NCI-H2107 (cell line): ENCODE data around the gene EPB41L1.
"Not testable (repeated sequence)": the region's sequence is repeated elsewhere in the genome, so short reads cannot be mapped to it uniquely, and the experiment has no call there.

Source experiments
- DNase-seq: peaks from one replicate; lab custom pipeline; 2025; lab: John Stamatoyannopoulos, UW

Gene EPB41L1

DNA sequence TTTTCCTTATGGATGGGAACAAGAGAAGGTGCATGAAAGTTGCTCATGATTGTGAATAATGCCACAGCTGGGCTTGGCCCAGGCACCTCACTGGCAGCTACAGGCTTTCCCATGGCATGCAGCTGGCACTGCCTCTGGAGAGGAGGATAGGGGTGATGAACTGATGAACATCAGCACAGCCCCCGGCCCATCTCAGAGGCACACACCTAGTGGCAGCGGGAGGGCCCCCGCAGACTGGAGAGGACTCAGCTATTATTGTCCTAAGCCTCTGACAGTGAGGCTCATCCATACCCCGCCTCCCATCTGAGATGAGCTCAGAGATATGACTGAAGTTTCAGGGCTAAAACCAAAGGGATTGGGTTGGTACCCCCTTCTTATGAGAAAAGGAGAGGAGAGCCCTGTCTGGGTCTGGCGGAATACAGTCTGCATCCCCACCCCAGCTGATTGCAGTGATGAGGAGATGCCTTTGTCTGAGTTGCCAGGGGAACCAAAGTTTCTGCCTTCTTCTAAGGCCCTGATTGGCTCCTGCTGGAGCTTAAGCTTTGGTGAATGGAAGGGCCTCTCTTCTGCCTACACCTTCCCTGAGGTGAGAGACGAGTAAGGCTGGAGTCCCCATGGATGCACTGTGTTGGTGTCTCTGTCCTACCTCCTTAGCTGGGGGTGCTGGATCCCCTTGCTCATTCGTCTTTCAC, 27.6 kb upstream of the EPB41L1 start:
- DNase-seq = no peak

DNA sequence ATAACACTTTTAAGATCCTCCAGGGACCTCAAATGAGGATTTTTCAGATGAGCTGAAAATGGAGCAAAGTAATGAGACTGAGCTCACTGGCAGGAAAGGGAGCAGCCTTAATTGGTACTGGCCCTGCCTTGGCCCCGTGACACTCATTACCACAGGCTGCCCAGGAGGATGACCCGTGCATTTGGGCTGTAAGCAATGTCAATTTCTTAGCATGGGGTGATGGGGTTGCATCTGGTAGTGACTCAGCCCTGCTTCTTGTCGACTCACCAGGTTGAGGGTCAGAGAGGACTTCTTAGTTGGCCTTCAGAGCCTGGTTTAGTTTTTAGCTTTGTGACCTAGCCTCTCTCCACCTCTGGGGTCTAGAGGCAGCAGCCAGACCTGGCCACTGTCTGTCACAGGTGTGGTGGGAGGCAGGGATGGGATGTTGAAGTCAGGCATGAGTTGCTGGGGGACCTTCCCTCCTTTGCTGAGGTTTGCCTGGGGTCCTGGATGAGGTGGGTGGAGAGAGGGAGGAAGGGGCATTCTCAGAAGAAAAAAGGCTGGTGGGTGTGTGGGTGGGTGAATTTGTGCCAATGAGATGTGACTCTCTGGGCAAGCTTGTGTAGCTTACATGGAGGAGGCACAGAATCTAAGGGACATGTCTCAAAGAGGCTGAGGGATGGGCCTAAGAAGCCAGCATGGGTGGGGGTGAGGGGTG, 25.9 kb upstream of the EPB41L1 start:
- DNase-seq = no peak

DNA sequence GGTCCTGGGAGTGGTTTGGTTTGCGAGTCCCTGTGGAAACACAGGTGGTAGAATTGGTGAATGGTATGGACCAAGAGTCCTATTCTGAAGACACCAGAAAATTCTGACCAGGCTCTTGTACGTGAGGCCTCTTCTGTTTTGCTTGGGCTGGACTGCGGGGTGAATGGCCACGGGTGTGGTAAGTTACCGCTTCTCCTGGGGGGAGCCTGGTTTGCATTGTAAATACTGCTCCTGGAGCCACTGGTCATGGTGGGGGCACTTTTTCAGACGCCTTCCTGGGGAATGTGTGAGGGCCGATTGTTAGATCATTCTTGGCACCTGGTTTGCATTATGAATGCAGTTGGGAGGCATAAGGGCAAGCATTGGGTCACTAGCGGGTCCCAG, 25.4 kb upstream of the EPB41L1 start:
- no peak for DNase-seq

GRCh38 chr20:36130390-36130789, 24.1 kb upstream of the EPB41L1 start:
- DNase-seq = no peak

- no peak for DNase-seq
These were observed 21.7 kb upstream of the EPB41L1 start for GRCh38 chr20:36132802-36133211.

DNA sequence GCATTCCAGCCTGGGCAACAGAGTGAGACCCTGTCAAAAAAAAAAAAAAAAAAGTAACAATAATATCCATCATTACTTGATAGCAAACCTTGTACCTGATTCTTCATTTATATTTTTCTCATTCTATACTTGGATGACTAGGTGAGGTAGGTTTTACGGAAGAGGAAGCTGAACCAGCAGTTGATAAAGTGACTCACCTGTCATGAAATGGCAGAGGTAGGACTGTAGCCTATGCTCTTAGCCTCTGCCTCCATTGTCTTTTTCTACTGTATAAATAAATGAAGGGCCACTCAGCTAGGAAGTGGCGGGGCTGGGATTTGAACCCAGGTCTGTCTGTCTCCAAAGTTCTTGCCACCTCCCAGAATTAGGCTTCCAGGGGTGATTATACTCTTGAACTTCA, 20.7 kb upstream of the EPB41L1 start:
- DNase-seq = no peak

DNA sequence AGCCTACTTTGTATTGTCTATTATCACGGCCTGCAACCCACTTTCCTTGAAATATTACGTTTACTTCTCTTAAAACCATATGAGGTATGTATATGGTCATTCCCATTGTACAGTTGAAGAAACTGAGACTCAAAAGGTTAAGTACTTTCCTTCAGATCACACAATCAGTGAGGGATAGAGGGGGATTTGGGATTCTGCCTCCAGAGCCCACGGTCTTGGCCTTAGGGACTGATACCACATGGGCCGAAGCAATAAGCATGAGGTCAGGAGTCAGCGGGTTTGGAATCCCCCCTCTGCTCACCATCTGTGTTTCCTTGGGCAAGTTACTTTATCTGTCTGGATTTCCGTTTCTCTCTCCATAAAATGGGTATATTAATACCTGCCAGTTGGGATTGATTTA, 19.4 kb upstream of the EPB41L1 start:
- no peak for DNase-seq

- DNase-seq = no peak
These were observed 18.7 kb upstream of the EPB41L1 start for GRCh38 chr20:36135821-36136220.

- DNase-seq = not testable (repeated sequence)
These were observed 17.2 kb upstream of the EPB41L1 start for GRCh38 chr20:36137313-36137712.

DNA sequence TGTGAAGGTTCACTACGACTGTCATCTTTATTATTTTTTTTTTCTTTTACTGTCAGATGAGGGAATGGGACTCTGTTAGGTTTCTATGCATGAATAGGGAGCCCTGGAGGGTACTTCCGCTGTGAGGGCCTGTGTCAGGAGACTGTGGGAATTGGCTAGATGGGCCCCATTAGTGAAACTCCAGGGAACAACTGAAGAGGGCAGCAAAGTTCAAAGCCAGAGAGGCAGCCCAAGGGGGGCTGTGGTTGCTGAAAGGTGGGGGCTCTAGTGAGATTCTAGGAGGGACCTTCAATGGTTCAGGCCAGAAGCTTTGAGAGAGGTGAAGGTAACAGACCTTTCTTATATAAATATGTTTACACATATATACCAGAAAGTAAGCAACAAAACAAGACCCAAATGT, 13.2 kb upstream of the EPB41L1 start:
- no peak for DNase-seq

DNA sequence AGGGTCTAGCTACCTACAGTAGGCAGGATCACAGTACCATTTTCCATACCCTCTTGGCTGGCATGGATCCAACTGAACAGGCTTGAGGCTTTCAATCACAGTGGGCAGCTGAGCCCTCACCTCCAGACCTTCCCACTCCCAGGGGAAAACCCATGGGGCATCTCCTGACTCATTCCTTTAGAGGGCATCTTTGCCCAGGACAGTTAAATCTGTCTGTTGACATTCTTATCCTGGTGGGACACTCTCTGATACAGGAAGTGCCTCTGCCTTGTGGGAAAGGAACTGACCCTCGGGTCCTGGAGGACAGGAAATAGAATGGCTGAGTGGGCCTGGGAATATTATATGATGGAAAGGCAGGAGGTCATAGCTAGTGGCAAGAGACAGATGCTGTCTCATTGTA, 10.2 kb upstream of the EPB41L1 start:
- no peak for DNase-seq

- no peak for DNase-seq
These were observed 8.4 kb upstream of the EPB41L1 start for GRCh38 chr20:36145877-36146707.

DNA sequence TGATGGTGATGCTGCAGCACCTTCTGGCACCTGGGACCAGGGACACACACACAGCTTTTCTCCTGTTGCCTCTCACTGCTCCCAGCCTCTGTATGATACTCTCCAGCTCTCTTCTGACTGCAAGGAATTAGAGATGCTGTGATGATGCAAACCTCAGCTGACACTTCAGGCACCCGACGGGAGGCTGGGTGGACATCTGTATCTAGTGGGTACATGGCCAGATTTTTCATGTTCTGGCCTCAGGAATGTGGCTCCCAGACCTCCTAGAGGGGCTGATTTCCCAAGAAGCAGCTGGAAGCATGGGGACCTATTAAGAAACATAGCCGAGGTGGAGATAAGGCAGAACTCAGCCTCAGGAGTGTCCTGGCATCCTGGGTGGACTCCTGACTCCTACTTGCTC, 6.8 kb upstream of the EPB41L1 start:
- no peak for DNase-seq

DNA sequence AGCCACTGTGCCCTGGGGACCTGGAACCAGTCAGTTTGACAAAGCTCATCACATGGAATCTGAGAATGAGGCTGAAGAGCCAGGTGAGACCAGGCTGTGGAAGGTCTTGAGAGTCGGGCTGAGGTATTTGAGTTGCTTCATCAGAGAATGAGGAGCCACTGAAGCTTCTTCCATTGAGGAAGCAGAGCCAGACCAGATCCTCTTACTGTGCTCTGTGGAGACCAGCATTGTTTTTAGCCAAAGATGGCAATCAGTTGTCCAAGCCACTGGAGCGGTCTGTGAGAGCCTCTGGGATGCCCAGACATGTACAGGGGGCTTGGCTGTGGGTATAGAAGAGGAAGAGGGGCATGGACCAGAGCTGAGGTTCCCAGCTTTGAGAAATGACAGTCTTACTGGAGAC, 6.1 kb upstream of the EPB41L1 start:
- DNase-seq = no peak

DNA sequence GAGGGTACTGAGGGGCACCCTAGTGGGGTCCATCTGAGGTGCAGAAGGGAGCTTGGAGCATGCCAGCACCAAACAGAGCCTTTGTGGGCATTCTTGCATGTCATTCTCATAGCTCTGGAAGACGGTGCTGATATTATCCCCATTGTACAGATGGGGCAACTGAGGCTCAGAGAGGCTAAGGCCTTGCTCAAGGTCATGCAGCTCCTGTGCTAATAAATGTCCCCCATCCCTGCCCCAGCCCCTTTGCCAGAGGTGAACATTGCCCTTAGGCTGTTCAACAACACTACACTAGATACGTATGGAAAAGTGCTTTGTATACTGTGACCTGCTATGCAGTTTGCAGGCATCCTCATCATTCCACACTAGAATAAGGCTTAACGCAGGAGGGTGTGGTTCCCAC, 5.5 kb upstream of the EPB41L1 start:
- DNase-seq = no peak

DNA sequence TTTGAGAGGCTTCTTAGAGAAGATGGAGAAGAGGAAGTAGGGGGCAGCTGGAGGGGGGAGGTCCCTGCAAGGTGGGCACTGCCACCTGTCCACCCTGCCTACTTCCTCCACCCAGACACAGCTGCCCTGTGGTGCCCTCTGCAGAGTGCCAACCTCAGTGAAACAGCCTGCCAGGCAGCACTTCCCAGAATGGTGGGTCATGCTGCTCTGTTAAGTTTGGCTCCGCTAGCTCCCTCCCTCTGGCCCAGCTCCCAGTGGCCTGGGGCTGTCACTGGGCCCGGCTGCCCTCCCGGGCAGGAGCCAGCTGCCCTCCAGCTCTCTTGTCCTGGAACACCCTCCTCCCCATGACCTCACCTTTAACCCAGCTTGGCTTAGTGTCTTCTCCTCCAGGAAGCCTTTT, 5.1 kb upstream of the EPB41L1 start:
- DNase-seq = no peak

DNA sequence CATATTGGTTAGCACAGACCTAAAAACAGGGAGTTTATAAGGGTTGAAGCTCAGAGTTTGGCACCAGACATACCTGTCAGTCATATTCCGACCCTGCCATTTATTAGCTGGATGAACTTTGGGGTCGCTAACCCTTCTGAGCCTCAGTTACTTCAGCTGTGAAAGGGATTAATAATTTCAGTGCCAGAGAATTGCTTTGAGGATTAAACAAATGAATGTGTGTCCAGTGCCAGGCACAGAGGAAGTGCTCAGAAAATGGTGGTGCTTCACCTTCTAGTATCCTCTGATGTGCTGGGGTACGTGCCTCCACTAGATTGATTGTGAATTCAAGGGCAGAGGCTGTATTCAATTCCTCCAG, 4.1 kb upstream of the EPB41L1 start:
- DNase-seq = no peak

DNA sequence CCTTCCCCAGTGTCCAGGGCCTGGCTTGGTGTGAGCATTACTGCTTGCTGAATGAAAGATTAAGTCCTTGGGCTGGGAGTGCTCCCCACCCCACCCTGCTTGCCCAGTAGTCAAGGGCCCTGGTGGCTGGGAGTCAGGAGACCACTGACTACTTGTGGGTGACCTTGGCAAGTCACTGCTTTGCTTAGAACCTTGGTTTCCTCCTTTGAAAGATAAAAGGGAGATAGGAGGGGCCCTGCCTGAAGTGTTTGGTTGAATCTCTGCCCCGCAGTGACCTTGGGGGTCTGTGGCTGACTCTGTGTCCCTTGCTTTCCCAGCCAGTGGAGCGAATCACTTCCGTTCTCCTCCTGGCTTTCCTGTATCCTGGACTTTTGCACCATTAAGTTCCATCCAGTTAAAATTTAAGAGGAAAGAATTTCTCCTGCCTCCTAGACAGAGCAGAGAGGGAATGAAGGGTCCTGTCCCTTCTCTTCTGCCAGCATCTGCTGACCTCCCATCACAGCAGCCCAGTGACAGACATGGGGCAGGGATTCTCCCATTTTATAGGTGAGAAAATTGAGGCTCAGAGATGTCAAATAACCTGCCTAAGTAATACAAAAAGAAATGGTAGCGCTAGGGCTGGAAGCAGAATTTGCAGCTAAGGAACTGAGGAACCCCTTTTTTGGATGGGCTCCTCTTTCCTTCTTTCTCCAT, 3.5 kb upstream of the EPB41L1 start:
- DNase-seq = no peak

- no peak for DNase-seq
These were observed 2.3 kb upstream of the EPB41L1 start for GRCh38 chr20:36152261-36152660.

GRCh38 chr20:36153204-36153603, 1.3 kb upstream of the EPB41L1 start:
- DNase-seq = no peak

DNA sequence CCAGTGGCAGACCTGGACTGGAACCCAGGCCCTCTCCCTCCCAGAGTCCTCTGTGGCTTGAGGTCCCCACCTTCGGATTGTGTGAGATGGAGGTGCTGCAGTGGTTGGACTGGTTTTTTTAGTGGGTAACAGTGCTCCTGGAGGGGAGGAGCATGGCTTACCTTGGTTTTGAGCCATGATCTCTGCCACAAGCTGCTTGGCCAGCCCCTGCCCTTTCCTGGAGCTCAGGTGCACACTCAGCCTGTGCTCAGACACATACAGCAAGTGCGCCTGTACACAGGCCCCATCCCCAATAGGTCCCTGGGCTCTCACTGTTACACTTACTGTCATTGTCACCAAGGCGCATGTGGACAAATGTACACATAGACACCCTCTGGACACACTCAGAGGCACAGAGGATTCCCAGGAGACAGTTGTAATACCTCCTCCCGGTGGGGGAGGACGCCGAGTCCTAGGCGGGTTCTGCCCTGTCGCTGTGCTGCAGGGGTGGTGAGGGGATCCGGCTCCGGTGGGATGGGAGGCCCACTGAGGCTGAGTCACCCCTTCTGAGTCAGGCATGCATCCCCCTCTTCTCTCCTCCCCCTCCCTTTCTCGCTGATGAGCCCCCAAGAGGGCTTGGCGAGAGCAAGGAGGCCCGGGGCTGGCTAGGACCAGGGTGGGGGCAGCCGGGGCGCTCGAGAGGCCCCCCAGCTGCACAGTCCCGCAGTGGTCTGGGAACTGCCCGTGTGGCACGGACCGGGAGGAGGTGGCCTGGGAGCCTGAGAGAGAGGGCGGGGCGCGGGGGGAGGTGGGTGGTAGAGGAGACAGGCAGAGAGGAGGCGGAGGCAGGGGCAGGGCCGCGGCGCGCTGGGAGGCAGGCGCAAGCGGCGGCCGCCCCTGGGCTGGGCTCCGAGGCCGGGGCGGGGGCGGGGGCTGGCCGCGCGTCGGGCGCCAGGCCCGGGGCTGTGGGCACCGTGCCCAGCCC, 522 bp upstream of the EPB41L1 start:
- peak; percentile 37 for DNase-seq

- DNase-seq = no peak
These were observed 1.1 kb downstream of the EPB41L1 start for GRCh38 chr20:36155629-36155971.
